ENCODE results near the gene CCDC88B.
A peak's percentile ranks its signal among the peaks of the same experiment; 100 is the strongest.
"Not testable (repeated sequence)": the region's sequence is repeated elsewhere in the genome, so short reads cannot be mapped to it uniquely, and the experiment has no call there.

The CCDC88B gene

DNA sequence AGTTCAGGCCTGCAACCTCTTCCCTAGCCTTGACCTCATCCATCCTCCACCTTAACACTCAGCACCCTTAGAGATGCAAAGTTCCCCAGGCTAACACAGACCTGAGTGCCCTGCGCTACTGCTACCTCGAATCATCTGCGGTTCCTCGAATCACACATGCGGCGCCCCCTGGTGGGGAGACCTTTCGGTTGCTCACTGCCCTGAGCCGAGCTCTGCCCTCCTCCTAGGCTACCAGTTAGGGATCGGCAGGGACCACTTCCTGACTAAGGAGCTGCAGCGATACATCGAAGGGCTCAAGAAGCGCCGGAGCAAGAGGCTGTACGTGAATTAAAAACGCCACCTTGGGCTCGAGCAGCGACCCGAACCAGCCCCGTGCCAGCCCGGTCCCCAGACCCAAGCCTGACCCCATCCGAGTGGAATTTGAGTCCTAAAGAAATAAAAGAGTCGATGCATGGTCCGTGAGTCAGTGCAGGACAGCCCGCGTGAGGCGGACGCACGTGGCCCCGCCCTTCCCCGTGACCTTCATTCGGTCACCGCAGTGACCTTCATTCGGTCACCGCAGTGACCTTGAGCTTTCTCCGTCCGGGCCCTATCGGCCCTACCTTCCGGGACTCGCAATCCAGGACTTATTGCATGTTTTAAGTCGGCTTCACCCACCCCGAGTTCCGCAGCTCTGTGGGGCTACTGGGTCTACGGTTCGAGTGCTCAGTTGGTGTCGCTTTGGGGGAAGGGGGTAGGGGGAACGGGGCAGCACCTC, 35.5 kb upstream of the CCDC88B start:
- DNase-seq (ENCODE audit: low spot score) = peak; percentile 80

GRCh38 chr11:64305075-64305690, 34.8 kb upstream of the CCDC88B start, which contains the start of gene ESRRA:
ESRRA (plus strand) TSS chr11:64305524; CDS start chr11:64307180, 1,656 bp downstream.
- DNase-seq (ENCODE audit: low spot score) = peak; percentile 85

DNA sequence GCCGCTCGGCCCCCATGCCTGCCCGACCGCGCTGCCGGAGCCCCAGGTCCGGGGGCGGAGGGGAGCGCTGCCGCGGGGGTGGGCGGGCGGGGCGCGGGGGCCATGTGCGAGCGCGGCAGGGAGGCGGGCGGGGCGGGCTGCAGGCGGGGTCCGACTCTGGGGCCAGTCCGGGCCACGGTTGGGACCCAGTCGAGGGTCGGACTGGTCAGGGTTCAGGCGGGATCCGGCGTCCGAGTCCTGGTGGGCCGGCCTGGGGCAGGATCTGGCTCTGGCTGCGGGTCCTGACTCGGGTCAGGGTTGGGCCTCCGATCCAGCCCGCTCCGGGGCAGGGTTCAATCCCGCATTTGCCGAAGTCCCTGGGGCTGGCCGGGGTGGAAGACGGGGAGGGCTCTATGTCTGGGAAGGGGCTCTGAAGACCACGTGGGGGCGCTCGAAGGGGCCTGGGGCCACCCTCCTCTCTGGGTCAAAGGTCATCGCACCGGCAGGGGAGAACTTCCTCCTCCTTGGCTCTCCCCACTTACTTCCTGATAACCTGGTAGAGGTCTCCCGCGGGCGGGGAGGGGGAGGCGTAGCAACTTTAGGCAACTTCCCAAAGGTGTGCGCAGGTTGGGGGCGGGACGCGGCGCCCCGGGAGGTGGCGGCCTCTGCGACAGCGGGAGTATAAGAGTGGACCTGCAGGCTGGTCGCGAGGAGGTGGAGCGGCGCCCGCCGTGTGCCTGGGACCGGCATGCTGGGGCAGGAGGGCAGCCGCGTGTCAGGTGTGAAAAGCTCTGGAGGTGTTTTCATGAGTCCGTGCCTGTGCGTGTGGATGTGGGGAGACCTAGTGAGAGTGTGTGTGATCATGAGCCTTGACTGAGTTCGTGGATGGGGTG, 34.1 kb upstream of the CCDC88B start:
- DNase-seq (ENCODE audit: low spot score) = peak; percentile 58

DNA sequence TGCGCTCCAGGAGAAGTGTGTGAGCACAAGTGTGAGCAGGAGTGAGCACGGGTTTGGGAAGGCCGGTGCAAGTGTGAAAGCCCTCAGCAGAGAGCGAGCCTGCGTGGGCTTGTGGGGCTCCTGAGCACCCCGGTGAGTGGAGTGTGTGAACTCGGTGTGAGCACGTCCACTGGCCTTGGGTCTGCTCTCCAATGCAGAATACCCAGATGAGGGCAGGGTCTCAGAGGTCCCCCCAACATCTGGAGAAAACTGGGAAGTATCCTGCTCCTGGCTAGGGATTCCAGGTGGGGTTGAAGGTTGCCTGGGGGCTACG, 33.5 kb upstream of the CCDC88B start:
- no peak for DNase-seq (ENCODE audit: low spot score)

DNA sequence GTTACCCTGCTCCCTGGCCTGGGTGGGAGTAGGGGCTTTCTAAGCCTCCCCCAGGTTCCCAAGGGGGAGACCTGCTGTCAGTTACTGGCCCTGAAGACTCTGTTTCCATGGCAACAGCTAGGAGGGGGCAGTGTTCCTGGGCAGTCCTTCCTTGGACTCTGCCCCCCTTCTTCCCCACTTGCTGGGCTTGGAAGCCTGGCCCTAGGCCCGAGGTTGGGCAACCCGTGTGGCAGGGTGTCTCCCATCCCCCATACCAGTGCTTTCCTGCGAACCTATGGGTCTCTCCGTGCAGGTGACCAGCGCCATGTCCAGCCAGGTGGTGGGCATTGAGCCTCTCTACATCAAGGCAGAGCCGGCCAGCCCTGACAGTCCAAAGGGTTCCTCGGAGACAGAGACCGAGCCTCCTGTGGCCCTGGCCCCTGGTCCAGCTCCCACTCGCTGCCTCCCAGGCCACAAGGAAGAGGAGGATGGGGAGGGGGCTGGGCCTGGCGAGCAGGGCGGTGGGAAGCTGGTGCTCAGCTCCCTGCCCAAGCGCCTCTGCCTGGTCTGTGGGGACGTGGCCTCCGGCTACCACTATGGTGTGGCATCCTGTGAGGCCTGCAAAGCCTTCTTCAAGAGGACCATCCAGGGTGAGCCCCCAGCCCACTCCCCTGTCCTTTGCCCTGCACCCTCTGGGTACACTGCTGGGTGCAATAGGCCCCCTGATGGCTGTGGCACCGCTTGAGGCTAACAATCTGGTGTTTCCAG, 33.0 kb upstream of the CCDC88B start:
- no peak for DNase-seq (ENCODE audit: low spot score)

- not testable (repeated sequence) for DNase-seq (ENCODE audit: low spot score)
Measured at GRCh38 chr11:64307795-64308194, 32.2 kb upstream of the CCDC88B start.

DNA sequence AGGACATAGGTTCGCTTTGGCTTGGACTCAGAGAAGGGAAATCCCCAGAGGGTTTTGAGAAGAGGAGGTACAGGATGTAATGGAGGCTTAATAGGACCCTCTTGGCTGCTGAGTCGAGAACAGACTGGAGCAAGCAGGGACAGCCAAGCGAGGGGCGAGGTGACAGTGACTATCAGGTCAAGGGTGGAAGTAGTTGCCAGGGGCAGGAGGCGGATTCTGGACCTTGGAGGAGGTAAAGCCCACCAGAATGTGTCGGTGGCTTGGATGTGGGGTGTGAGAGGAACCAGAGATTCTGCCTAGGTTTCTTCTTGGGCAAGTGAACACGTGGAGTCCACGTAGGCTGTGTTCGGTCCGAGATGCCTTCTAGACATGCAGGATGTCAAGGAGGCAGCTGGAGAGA, 27.1 kb upstream of the CCDC88B start:
- DNase-seq (ENCODE audit: low spot score) = no peak

- DNase-seq (ENCODE audit: low spot score) = no peak
Measured at GRCh38 chr11:64313491-64314145, 26.4 kb upstream of the CCDC88B start.

DNA sequence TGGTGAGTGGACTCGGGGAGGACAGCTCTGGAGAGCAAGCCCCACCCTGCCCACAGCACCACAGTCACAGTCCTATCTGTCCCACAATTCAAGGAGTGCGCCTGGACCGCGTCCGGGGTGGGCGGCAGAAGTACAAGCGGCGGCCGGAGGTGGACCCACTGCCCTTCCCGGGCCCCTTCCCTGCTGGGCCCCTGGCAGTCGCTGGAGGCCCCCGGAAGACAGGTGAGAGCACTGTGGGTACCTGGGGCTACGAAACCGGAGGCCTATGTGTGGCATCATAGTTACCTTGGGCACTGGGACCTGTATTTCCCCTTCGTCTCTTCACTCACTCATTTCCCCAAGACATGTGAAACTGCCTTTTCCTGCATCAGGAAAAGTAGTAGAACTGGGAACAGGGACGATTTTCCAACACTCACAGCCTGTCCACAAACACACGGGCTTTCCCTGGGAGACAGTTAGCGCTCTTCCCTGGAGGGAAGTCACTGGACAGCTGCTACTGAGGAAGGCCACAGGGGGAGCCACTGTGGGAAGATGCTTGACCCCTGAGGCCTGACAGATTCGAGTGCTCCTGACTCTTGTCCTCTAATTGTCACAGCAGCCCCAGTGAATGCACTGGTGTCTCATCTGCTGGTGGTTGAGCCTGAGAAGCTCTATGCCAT, 25.7 kb upstream of the CCDC88B start:
- DNase-seq (ENCODE audit: low spot score) = no peak

DNA sequence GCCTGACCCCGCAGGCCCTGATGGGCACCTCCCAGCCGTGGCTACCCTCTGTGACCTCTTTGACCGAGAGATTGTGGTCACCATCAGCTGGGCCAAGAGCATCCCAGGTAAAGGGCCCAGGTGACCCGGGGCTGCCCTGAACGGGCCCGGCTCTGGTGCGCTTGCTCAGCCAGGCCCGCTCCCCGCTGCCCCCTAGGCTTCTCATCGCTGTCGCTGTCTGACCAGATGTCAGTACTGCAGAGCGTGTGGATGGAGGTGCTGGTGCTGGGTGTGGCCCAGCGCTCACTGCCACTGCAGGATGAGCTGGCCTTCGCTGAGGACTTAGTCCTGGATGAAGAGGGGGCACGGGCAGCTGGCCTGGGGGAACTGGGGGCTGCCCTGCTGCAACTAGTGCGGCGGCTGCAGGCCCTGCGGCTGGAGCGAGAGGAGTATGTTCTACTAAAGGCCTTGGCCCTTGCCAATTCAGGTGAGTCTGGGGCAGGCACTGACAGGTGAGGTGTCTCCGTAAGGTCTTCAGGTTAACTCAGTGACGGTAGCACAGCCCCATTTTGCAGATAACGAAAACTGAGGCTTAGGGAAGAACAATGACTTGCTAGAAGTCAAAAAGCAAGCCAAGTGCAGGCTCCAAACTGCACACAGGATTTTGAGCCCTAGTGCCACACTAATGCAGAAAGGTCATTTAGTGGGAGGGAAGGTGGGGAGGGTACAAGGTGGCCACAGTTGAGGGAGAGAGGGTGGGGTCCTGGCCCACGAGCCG, 25.0 kb upstream of the CCDC88B start:
- no peak for DNase-seq (ENCODE audit: low spot score)

- not testable (repeated sequence) for DNase-seq (ENCODE audit: low spot score)
Measured at GRCh38 chr11:64315667-64316526, 24.1 kb upstream of the CCDC88B start.

DNA sequence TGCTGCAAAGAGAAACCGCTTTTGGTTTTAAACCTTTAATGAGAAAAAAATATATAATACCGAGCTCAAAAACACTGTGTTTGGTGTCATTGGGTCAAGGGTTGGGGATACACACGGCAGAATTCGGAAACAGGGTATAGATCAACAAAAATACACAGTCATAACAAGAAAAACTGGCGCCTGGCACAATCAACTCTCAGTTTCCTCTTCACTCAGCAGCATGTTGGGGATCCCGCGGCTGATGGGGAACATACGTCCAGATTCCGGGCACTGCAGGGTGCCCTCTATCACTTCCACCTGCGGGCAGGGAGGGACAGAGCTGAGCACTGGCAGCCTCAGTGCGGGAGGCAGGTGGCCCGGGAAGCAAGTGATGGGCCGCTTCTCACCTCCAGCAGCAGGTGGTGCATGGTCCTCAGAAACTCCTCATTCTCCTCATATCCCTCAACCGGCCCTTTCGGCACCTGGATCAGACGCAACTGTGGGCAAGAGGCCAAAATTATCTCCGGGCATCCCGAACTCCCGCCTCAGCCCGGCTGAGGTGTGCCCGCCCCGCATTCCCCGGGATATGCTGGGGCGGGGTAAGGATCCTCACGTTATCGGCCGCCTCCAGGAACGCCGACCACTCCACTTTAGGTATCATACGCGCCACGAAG, 23.2 kb upstream of the CCDC88B start:
- DNase-seq (ENCODE audit: low spot score) = no peak

DNA sequence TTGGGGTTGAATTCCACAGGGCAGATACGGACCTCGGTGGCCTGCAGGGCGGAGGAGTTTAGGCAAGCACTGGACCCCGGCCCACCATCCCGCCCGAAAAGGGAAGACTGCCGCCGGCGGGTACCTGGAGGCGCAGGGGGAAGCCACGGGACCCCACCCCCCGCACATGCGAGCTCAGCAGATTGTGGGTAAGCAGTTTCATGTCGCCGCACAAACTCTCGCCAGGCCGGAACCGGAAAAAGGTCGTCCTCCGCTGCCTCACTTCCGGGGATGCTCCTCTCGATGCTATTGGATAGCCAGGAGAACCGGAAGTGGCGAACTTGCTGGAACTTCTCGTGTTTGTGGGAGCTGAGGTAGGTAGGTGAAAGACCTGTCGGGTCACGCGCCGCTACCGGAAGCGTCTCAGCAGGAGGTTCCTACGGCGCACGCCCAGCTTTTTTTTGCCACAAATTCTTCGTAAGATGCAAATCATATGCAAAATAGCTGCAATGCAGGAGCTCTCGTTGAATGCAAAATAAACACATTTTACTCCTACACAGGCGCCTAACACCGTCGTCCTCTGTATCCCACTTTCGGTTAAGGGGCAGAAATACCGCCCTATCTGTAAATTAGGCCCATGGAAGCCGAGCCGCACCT, 22.6 kb upstream of the CCDC88B start, which contains the start of gene TRMT112:
Gene TRMT112, minus strand, starts transcription at position 235 of the 636 bp plus-strand sequence. Its CDS starts 33 bp downstream, at position 202.
- peak; percentile 87 for DNase-seq (ENCODE audit: low spot score)

DNA sequence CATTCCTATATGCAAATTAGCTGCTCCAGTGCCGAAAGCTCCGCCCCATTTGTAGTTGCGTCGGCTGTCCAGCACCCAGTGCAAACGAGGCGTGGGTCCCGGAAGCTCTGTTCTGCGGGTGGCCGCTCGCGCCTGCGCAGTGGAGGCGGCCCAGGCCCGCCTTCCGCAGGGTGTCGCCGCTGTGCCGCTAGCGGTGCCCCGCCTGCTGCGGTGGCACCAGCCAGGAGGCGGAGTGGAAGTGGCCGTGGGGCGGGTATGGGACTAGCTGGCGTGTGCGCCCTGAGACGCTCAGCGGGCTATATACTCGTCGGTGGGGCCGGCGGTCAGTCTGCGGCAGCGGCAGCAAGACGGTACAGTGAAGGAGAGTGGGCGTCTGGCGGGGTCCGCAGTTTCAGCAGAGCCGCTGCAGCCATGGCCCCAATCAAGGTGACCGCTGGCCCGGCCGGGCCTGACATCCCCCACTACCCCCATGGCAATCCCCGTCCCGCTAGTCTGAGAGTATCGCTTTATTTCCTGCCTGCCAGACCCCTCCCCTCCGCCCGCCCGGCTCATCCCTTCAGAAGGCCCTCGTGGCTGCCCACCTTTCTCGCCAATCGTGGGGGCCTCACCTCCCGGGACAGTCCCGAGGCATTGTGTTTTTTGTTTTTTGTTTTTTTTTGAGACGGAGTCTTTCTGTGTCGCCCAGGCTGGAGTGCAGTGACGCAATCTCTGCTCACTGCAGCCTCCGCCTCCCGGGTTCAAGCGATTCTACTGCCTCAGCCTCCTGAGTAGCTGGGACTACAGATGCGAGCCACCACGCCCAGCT, 21.8 kb upstream of the CCDC88B start, which contains the start of gene PRDX5:
Gene PRDX5, plus strand, starts transcription at position 161 of the 805 bp plus-strand sequence. Its CDS starts 95 bp downstream, at position 256.
- DNase-seq (ENCODE audit: low spot score) = peak; percentile 86

GRCh38 chr11:64318766-64319761, 20.9 kb upstream of the CCDC88B start:
- DNase-seq (ENCODE audit: low spot score) = no peak

DNA sequence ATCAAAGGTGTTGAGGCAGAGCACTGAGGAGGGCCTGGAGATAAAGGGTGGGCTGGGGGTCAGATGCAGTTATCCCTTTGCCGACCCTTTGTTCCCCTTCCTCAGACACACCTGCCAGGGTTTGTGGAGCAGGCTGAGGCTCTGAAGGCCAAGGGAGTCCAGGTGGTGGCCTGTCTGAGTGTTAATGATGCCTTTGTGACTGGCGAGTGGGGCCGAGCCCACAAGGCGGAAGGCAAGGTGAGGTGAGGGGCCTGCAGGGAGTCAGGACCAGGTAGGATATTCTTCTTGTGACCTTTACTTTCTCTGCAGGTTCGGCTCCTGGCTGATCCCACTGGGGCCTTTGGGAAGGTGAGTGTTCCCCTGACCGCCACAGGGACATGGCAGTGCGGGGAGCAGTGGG, 19.4 kb upstream of the CCDC88B start:
- DNase-seq (ENCODE audit: low spot score) = no peak
